SJSA1 (cell line): Measurements from ENCODE around the gene CLIC6. TPM values are rescaled to one million over a fixed set of nuclear protein-coding genes. Genes with fewer than 3 reads are reported as not detected.
"Not testable (repeated sequence)": the region's sequence is repeated elsewhere in the genome, so short reads cannot be mapped to it uniquely, and the experiment has no call there.

Experiments used
- DNase-seq, 2 experiments: peaks; one replicate each; pipeline ENCODE4 v3.0.0-alpha.2; 2015 to 2020; ENCODE audit warnings: low spot score in 2 of 2, low read depth in 1 of 2
- H3K27ac ChIP-seq: fragments of 250-450 bp; sonication (Bioruptor Pico); 2 replicates; pipeline ENCODE4 v1.5.1; 2020; ENCODE audit warnings: mild to moderate bottlenecking, moderate library complexity
- H3K27me3 ChIP-seq: fragments of 250-450 bp; sonication (Bioruptor Pico); replicated peaks from 2 replicates; pipeline ENCODE4 v1.5.1; 2020; ENCODE audit warnings: mild to moderate bottlenecking, moderate library complexity
- H3K36me3 ChIP-seq: fragments of 250-450 bp; sonication (Bioruptor Pico); 2 replicates; pipeline ENCODE4 v1.5.1; 2020; ENCODE audit warnings: mild to moderate bottlenecking
- H3K4me1 ChIP-seq: fragments of 250-450 bp; sonication (Bioruptor Pico); replicated peaks from 2 replicates; pipeline ENCODE4 v1.6.1; 2021; ENCODE audit warnings: mild to moderate bottlenecking
- H3K4me3 ChIP-seq: fragments of 250-450 bp; sonication (Bioruptor Pico); 2 replicates; pipeline ENCODE4 v1.5.1; 2020; ENCODE audit warnings: mild to moderate bottlenecking
- H3K9me3 ChIP-seq: fragments of 250-450 bp; sonication (Bioruptor Pico); replicated peaks from 2 replicates; pipeline ENCODE4 v1.5.1; 2020; ENCODE audit warnings: mild to moderate bottlenecking
- total RNA-seq: library from RNA; depleted of rRNA; stranded (reverse); fragments of >200 nt; shearing (Covaris generic); gene quantifications from 2 replicates; pipeline ENCODE4 v1.2.3, GENCODE V29; 2014

Gene CLIC6
- total RNA-seq, 1 experiment from 2014 or later, result not detected

DNA sequence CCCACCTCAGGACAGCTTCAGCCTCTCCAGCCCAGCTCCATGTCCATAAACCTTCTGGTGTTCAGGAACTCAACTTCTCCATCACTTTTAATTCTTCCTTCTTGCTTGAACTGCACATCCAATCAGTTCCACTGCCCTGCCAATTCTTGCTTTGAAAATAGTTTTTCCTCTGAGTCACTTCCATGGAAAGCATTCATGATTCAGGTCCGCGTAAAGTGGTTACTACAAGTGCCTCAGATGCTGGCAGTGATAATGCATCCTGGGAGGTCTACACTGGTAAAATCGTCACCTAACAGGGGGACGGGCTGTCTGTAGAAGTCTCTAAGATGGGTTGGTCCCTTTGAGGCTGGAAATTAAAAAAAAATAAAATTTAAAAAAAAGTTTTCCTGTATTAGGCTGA lies 27.9 kb upstream of the CLIC6 start:
- Histone ChIP-seq H3K4me3 (no peak overlapping the region), H3K36me3 (no peaks in the 10 kb centered on the region), H3K27me3 (no peaks in the 10 kb centered on the region), H3K4me1 (peaks cover 40% of the 10 kb centered on the region), H3K9me3 (no peaks in the 10 kb centered on the region), H3K27ac (peak overlapping the region; percentile 75)
- peak; percentile 88 for DNase-seq

DNA sequence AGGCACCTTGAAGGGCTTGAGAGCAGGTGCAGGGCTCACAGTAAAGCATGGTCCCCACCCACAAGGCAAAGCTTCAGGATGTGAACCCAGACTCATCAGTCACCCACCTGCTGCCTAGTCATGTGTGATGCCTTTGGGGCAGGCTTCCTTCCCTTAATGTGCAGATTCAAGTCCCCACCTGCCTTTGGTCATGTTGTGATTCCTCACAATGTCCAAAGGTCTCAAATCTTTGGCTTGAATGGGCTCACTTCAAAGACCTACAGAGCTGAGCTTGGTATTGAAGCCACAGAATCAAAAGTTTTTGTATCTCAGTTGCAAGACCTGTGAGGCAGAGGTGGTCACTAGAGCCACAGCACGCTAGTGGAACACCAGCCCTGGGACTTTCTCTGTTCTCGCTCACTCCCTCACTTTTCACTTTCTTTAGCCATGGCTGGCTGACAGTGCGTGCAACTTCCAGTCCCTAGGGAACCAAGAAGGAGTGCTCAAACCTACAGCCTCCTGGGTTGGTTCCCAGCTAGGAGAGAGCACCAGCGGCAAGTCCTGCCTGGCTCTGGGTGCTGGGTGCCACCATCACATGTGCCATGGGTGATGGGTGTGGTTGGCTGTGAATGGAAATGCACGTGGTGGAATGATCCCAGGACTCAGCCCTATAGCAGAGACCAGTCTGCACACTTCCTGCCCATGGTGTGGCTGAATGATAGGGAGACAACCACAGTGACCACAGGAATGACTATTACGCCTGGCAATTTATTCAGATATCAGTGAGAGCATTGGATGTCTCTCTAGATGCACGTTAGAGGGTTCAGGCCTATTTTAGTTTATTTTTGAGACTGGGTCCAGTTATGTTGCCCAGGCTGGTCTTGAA lies 26.4 kb upstream of the CLIC6 start:
- Histone ChIP-seq H3K27me3 (no peaks in the 10 kb centered on the region), H3K27ac (peak overlapping the region; percentile 29), H3K36me3 (no peaks in the 10 kb centered on the region), H3K9me3 (no peaks in the 10 kb centered on the region), H3K4me1 (peaks cover 40% of the 10 kb centered on the region), H3K4me3 (no peak overlapping the region)
- DNase-seq, result peak; percentile 58 to 66

DNA sequence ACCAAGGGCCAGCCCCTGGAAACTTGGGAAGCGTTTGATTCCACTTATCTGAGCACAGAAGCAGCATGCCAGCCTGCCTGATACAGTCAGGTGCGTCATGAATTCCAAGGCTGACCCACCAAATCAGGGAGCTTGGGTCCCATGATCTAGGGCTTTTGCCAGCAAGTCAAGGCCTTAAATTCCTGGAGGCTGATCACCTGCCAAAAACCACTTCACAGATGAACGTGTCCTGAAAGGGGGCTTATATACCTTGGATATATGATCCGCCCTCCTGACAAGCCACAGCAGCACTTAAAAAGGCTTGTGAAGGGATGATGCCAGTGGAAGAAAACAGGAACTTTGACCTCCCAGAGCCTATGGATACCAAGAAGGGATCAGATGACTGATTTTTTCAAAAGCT lies 24.0 kb upstream of the CLIC6 start:
- DNase-seq, result no peak
- H3K4me1 ChIP-seq, result peaks cover 33% of the 10 kb centered on the region
- H3K9me3 ChIP-seq, result no peaks in the 10 kb centered on the region
- H3K36me3 ChIP-seq, result no peaks in the 10 kb centered on the region
- no peak overlapping the region for H3K4me3 ChIP-seq
- no peaks in the 10 kb centered on the region for H3K27me3 ChIP-seq
- no peak overlapping the region for H3K27ac ChIP-seq

DNA sequence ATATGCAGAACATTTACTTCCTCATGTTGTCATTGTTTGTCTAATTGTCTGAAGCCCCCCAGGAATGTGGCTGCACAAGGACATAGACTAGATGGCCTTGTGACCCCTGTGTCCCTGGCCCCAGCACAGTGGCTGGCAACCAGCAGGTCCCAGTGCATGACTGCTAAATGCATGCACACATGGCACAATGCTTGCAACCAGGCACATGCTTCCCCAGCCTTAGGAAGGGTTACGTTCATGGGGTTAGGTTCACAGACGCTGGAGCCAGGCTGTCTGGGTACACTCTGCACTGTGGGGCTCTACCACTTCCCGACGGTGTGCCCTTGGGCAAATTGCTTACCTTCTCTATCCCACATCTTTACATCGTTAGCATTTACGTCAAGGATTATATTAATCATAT lies 21.2 kb upstream of the CLIC6 start:
- H3K36me3 ChIP-seq, result no peaks in the 10 kb centered on the region
- peaks cover 8% of the 10 kb centered on the region for H3K4me1 ChIP-seq
- no peak overlapping the region for H3K4me3 ChIP-seq
- H3K27ac ChIP-seq, result no peak overlapping the region
- no peaks in the 10 kb centered on the region; the same call in 1 of the 2 replicates for H3K27me3 ChIP-seq
- H3K9me3 ChIP-seq, result no peaks in the 10 kb centered on the region
- peak in 1 of 2 experiments; percentile 22 for DNase-seq

DNA sequence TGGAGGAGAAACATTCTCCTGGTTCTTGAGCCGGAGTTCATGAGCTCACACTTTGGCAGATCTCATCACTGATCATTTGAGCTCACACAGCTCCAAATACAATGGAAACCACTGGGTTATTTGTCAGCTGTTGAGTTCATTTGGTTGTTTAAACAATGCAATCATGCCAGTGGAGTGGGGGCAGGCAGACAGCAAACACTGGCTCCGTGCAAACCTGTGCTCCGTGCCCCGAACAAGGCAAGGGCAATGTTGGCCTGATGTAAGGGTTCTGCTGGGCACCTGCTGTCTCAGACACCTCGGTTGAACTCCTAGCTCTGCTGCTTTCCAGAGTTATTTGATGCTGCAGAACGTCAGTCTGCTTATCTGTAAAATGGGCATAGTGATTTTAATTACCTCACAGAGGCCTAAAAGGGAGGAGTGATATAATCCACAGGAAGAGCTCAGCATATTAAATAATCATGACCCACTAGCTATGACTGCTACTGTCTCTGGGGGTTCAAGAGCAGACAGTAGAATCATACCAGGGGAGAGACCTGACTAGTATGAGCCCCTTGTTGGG lies 20.0 kb upstream of the CLIC6 start:
- Histone ChIP-seq H3K27ac (no peak overlapping the region), H3K27me3 (no peaks in the 10 kb centered on the region; the same call in 1 of the 2 replicates), H3K36me3 (no peaks in the 10 kb centered on the region), H3K9me3 (no peaks in the 10 kb centered on the region), H3K4me3 (no peak overlapping the region), H3K4me1 (no peaks in the 10 kb centered on the region)
- no peak for DNase-seq

DNA sequence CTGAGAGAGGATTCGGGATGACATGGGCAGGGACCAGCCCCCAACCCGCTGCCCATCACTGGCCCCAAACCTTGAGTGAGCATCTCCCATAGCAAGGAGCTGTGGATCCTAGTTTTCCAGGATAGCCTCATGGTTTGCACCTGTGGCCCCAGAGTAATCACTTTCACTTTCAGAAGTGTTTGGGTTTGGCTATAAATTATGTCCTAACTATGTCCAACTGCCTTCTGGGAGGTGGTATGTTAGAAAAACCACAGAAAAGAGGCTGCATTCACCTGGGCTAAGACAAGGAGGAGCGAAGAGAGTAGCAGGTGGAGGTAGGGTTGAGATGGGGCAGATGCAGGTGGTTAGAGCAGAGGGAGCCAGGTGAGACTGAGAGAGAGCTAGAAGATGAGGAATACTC lies 19.4 kb upstream of the CLIC6 start:
- Histone ChIP-seq H3K4me3 (no peak overlapping the region), H3K27ac (no peak overlapping the region), H3K9me3 (no peaks in the 10 kb centered on the region), H3K4me1 (no peaks in the 10 kb centered on the region), H3K36me3 (no peaks in the 10 kb centered on the region), H3K27me3 (no peaks in the 10 kb centered on the region; the same call in 1 of the 2 replicates)
- DNase-seq, result peak in 1 of 2 experiments; percentile 16

DNA sequence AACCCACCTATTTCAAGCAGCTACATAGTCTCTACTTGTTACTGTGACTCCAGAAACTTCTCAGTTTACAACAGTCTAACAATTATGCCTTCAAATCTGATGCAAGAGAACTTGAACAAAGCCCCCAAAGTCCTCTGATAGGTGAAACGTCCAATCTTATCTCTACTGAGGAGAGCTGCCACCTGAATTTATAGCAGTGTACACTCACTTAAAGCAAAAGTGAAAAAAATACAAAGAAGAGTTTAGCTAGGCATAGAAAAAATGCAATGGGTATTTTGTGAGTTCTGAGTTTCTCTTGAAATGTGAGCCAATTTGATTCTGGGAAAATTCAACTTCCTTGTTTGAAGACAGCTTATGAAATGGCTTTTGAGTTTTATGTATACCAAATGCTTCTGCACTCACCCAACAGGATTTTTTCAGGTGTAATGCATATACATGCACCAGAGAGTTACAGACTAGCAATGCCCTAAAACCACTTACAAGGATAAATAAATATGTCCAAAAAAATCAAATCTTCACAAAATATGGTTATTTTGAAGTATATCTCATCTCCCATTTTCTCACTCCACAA lies 17.8 kb upstream of the CLIC6 start:
- Histone ChIP-seq H3K4me1 (no peaks in the 10 kb centered on the region), H3K36me3 (no peaks in the 10 kb centered on the region), H3K27me3 (no peaks in the 10 kb centered on the region; the same call in 1 of the 2 replicates), H3K4me3 (no peak overlapping the region), H3K9me3 (no peaks in the 10 kb centered on the region), H3K27ac (no peak overlapping the region)
- no peak for DNase-seq

DNA sequence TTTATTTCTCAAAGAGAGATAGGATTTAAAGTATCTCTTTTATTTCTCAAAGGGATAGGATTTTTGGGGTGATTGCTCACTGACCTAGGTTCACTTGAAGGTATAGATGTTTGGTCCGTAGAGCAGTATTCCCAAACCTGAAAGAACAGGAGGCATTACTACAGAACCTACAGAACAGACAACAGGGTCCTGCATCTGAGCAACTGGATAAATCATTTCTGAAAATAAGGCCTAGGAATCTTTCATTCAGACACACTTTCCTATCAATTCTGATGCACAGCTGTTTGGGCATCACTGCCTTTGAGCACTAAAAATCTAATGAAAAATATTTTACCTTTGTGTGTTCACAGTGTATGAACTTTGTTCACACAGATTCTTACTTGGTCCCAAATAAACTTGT lies 17.2 kb upstream of the CLIC6 start:
- H3K4me1 ChIP-seq, result no peaks in the 10 kb centered on the region
- no peak overlapping the region for H3K4me3 ChIP-seq
- H3K36me3 ChIP-seq, result no peaks in the 10 kb centered on the region
- H3K27me3 ChIP-seq, result no peaks in the 10 kb centered on the region; the same call in 1 of the 2 replicates
- DNase-seq, result no peak
- H3K9me3 ChIP-seq, result no peaks in the 10 kb centered on the region
- H3K27ac ChIP-seq, result no peak overlapping the region

DNA sequence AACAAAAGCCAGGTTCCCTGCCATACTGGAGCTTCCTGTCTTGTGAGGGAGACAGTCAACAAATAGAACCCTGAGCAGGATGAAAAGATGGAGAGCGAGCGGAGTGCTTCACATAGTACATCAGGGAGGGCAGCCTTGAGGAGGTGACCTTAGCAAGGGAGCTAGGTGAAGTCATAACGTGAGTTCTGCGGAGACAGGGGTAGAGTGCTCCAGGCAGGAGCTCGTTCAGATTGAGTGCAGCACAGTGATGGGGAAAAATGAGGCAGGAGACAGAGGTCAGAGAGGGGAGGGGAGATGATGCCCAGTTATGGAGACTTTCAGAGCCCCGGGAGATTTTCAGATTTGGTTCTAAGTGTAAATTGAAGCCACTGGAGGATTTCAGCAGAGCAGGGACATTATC lies 15.3 kb upstream of the CLIC6 start:
- Histone ChIP-seq H3K4me1 (no peaks in the 10 kb centered on the region), H3K27me3 (no peaks in the 10 kb centered on the region; the same call in 1 of the 2 replicates), H3K36me3 (no peaks in the 10 kb centered on the region), H3K27ac (no peak overlapping the region), H3K4me3 (no peak overlapping the region), H3K9me3 (no peaks in the 10 kb centered on the region)
- DNase-seq, result peak in 1 of 2 experiments; percentile 16

DNA sequence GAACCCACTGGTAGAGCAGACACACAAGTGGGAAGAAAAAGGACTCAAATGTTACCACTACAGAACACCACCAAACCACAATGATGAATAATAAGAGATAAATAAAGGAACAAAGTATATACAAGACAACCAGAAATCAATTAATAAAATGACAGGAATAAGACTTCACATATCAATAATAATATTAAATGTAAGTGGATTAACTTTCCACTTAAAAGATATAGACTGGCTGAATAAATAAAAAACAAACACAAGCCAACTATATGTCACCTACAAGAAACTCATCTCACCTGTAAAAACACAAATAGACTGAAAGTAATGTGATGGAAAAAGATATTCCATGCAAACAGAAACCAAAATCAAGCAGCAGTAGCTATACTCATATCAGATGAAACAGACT lies 6.9 kb upstream of the CLIC6 start:
- Histone ChIP-seq H3K4me1 (no peaks in the 10 kb centered on the region), H3K4me3 (no peak overlapping the region), H3K27me3 (peaks cover 4% of the 10 kb centered on the region; the same call in 1 of the 2 replicates)

DNA sequence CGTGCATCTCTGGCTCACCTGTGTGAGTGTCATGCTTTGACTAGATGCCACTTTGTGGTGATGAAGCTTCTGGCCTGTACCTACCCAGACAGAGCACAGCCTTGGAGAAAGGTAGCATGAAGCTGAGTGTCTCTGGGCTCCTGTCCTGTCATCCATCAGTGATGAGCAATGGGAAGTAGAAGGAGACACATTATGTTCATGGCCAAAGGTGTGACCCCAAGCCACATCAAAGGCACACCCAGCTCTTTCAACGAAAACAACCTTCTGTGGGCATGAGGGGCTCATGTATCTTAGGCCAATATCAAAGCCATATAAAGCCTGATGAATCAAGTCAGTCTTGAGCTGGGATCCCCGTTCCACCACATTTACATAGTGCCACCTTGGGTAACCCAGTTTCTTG lies 1.0 kb upstream of the CLIC6 start:
- no peaks in the 10 kb centered on the region for H3K36me3 ChIP-seq
- no peak overlapping the region for H3K27ac ChIP-seq
- peaks cover 7% of the 10 kb centered on the region for H3K4me1 ChIP-seq
- H3K27me3 ChIP-seq, result peaks cover 25% of the 10 kb centered on the region
- no peak overlapping the region for H3K4me3 ChIP-seq
- H3K9me3 ChIP-seq, result no peaks in the 10 kb centered on the region
- DNase-seq, result peak in 1 of 2 experiments; percentile 11

More for the DNA sequence above, 6.9 kb upstream of the CLIC6 start:
- no peak overlapping the region for H3K27ac ChIP-seq
- H3K9me3 ChIP-seq, result peaks cover 4% of the 10 kb centered on the region; the same call in 1 of the 2 replicates
- no peaks in the 10 kb centered on the region for H3K36me3 ChIP-seq
- no peak for DNase-seq

DNA sequence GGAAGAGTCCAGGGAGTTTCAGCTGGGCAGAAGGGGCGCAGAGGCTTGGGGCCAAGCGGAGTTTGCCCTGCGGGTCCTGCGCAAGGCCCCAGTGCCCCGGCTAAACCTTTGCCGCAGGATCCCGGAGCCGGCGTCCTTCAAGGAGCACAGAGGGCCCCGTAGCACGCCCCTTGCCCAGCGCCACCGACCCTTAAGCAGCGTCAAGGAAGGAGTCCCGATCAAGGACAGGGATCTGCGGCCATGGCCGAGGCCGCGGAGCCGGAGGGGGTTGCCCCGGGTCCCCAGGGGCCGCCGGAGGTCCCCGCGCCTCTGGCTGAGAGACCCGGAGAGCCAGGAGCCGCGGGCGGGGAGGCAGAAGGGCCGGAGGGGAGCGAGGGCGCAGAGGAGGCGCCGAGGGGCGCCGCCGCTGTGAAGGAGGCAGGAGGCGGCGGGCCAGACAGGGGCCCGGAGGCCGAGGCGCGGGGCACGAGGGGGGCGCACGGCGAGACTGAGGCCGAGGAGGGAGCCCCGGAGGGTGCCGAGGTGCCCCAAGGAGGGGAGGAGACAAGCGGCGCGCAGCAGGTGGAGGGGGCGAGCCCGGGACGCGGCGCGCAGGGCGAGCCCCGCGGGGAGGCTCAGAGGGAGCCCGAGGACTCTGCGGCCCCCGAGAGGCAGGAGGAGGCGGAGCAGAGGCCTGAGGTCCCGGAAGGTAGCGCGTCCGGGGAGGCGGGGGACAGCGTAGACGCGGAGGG lies 520 bp downstream of the CLIC6 start:
- Histone ChIP-seq H3K27me3 (peaks cover 25% of the 10 kb centered on the region), H3K27ac (no peak overlapping the region), H3K4me3 (no peak overlapping the region), H3K9me3 (no peaks in the 10 kb centered on the region), H3K36me3 (no peaks in the 10 kb centered on the region), H3K4me1 (peaks cover 7% of the 10 kb centered on the region)
- DNase-seq, result peak in 1 of 2 experiments; percentile 40

DNA sequence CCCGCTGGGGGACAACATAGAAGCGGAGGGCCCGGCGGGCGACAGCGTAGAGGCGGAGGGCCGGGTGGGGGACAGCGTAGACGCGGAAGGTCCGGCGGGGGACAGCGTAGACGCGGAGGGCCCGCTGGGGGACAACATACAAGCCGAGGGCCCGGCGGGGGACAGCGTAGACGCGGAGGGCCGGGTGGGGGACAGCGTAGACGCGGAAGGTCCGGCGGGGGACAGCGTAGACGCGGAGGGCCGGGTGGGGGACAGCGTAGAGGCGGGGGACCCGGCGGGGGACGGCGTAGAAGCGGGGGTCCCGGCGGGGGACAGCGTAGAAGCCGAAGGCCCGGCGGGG lies 1.1 kb downstream of the CLIC6 start:
- H3K36me3 ChIP-seq, H3K9me3 ChIP-seq, H3K4me3 ChIP-seq, DNase-seq, H3K4me1 ChIP-seq, H3K27ac ChIP-seq: not testable (repeated sequence)
- H3K27me3 ChIP-seq, result peaks cover 25% of the 10 kb centered on the region
